ENCODE data around the gene ADGRB2.

- no peak for TF ChIP-seq CTCF (conservative IDR thresholded peaks at IDR 0.05)
- TF ChIP-seq EZH2 (IDR thresholded peaks at IDR 0.05; ENCODE audit: low read depth) = no peak
Measured at GRCh38 chr1:31744165-31744888, 19.8 kb downstream of the ADGRB2 start.
